Neuronal stem cell (in vitro differentiated cells): ENCODE data around the gene CYTH1.

ENCODE experiments used
- DNase-seq: peaks from one replicate; pipeline ENCODE4 v3.0.0-alpha.2; 2013; ENCODE audit warnings: low spot score
- H2AFZ ChIP-seq: one replicate; pipeline ENCODE4 v1.6.1; 2013; ENCODE audit warnings: mild to moderate bottlenecking, low read length, inconsistent platforms
- H2AK5ac ChIP-seq: 2 replicates; pipeline ENCODE4 v1.6.1; 2013; ENCODE audit warnings: low read depth, mild to moderate bottlenecking, inconsistent platforms, low read length, moderate library complexity, mixed read lengths
- H2BK120ac ChIP-seq: 2 replicates; pipeline ENCODE4 v1.6.1; 2013; ENCODE audit warnings: low read depth, mild to moderate bottlenecking, inconsistent platforms, low read length, moderate library complexity, mixed read lengths
- H2BK12ac ChIP-seq: one replicate; pipeline ENCODE4 v1.6.1; 2013; ENCODE audit warnings: low read length, inconsistent platforms
- H2BK15ac ChIP-seq: 2 replicates; pipeline ENCODE4 v1.6.1; 2013; ENCODE audit warnings: mild to moderate bottlenecking, low read length, inconsistent platforms, mixed read lengths
- H2BK5ac ChIP-seq: one replicate; pipeline ENCODE4 v1.6.1; 2013; ENCODE audit warnings: inconsistent platforms, mild to moderate bottlenecking, low read length, moderate library complexity
- H3K14ac ChIP-seq: one replicate; pipeline ENCODE4 v1.6.1; 2013; ENCODE audit warnings: low read length, inconsistent platforms
- H3K18ac ChIP-seq: 2 replicates; pipeline ENCODE4 v1.6.1; 2013; ENCODE audit warnings: low read length, inconsistent platforms
- H3K23ac ChIP-seq: 2 replicates; pipeline ENCODE4 v1.6.1; 2013; ENCODE audit warnings: low read depth, mild to moderate bottlenecking, mixed read lengths, low read length, inconsistent platforms; ENCODE audit not compliant: poor library complexity
- H3K27ac ChIP-seq: replicated peaks from 3 replicates; pipeline ENCODE4 v1.5.1; 2013; ENCODE audit warnings: low read length, inconsistent platforms
- H3K27me3 ChIP-seq, 3 experiments: 2 replicates each; pipeline ENCODE4 v1.6.1; 2013; ENCODE audit warnings: low read length in 3 of 3, mild to moderate bottlenecking in 2 of 3, inconsistent platforms in 1 of 3, low read depth in 1 of 3, mixed read lengths in 1 of 3, moderate library complexity in 1 of 3; ENCODE audit not compliant: control insufficient read depth in 3 of 3, insufficient read depth in 3 of 3
- H3K36me3 ChIP-seq, 2 donors: replicated peaks in 1 of 2; 2 replicates each; pipeline ENCODE4 v1.6.1; 2013; ENCODE audit warnings: low read length in 2 of 2; ENCODE audit not compliant: control insufficient read depth in 2 of 2, insufficient read depth in 2 of 2
- H3K4ac ChIP-seq: 2 replicates; pipeline ENCODE4 v1.6.1; 2013; ENCODE audit warnings: inconsistent platforms, mild to moderate bottlenecking, low read length, moderate library complexity
- H3K4me1 ChIP-seq, 2 donors: 1 replicate in 1 of 2; 2 replicates in 1 of 2; pipeline ENCODE4 v1.6.1; 2013; ENCODE audit warnings: low read length in 2 of 2, low read depth in 1 of 2; ENCODE audit not compliant: control insufficient read depth in 2 of 2, insufficient read depth in 1 of 2
- H3K4me2 ChIP-seq: one replicate; pipeline ENCODE4 v1.6.1; 2013; ENCODE audit warnings: mild to moderate bottlenecking, low read length, inconsistent platforms; ENCODE audit not compliant: insufficient read depth, poor library complexity, severe bottlenecking
- H3K4me3 ChIP-seq, 2 donors: 2 replicates each; pipeline ENCODE4 v1.5.1; 2013; ENCODE audit warnings: low read length in 2 of 2, mild to moderate bottlenecking in 2 of 2, inconsistent platforms in 1 of 2, moderate library complexity in 1 of 2
- H3K79me1 ChIP-seq: one replicate; pipeline ENCODE4 v1.6.1; 2013; ENCODE audit warnings: low read depth, mild to moderate bottlenecking, inconsistent platforms, low read length, moderate library complexity
- H3K9ac ChIP-seq: one replicate; pipeline ENCODE4 v1.6.1; 2013; ENCODE audit warnings: mild to moderate bottlenecking, low read depth, low read length, inconsistent platforms; ENCODE audit not compliant: poor library complexity
- H3K9me3 ChIP-seq, 2 donors: replicated peaks in 1 of 2; 2 replicates each; pipeline versions ENCODE3 to v1.6.1; 2013; ENCODE audit warnings: low read length in 2 of 2, mild to moderate bottlenecking in 2 of 2, inconsistent platforms in 1 of 2, low read depth in 1 of 2, mixed read lengths in 1 of 2, moderate library complexity in 1 of 2; ENCODE audit not compliant: control insufficient read depth in 2 of 2, insufficient read depth in 1 of 2
- H4K8ac ChIP-seq: one replicate; pipeline ENCODE4 v1.6.1; 2013; ENCODE audit warnings: low read depth, mild to moderate bottlenecking, inconsistent platforms, low read length, moderate library complexity
- H4K91ac ChIP-seq: one replicate; pipeline ENCODE4 v1.6.1; 2013; ENCODE audit warnings: low read length, low read depth, mild to moderate bottlenecking, inconsistent platforms; ENCODE audit not compliant: poor library complexity
- WGBS, 2 donors: extraction: QIAGEN DNeasy Blood & Tissue Kit; methylation state at CpG; one replicate each; pipeline ENCODE4 v1.1.7; 2013; ENCODE audit warnings: missing lambda C conversion rate in 2 of 2, mixed read lengths in 1 of 2; ENCODE audit not compliant: insufficient read length in 2 of 2, insufficient replicate concordance in 1 of 2; ENCODE audit errors: extremely low coverage in 2 of 2; 5-methylcytosine and 5-hydroxymethylcytosine counted together

The CYTH1 gene

DNA sequence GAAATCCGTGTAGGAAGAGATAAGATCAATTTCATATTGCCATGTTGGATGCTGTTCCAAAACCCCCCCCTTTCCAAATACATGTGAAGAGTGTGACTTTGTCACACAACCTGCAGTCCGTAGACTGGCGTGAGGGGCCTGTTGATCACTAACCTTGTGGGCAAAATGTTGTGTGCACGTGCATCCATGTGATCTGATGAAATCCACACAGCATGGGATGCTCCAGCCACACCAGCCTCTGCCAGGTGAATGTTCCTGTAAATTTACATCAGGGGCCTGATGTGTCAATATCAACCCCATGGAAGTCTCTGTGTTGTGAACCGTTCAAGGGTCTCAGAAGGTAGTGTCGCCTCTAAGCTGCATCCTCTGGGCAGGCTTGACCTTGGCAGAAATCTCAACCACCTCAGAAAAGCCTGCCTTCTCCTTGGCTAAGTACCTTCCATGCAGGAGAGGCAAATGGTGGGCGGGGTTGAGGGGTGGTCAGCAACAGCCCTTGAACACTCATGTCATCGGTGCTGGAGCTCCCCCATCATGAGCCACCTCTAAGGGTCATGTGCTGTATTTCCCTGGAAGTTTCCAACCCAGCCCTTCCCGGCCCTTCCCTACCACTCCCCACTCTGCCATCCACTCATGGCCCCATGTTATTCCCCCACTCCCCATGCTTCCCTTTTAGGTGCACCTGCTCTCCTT, 126.7 kb downstream of the CYTH1 start:
- Histone ChIP-seq H4K91ac (no peak overlapping the region), H3K36me3 (no peaks in the 10 kb centered on the region), H3K4me3 (no peak overlapping the region), H2AK5ac (peak overlapping the region; percentile 7), H2BK12ac (no peak overlapping the region), H3K79me1 (no peaks in the 10 kb centered on the region), H4K8ac (no peak overlapping the region), H3K23ac (no peak overlapping the region), H3K27ac (no peak overlapping the region), H2BK120ac (no peak overlapping the region), H2BK5ac (no peak overlapping the region), H2BK15ac (peak overlapping the region; percentile 64), H2AFZ (no peak overlapping the region), H3K9ac (no peak overlapping the region), H3K18ac (no peak overlapping the region), H3K4me2 (no peak overlapping the region), H3K9me3 (no peaks in the 10 kb centered on the region), H3K4ac (no peak overlapping the region), H3K4me1 (no peaks in the 10 kb centered on the region), H3K27me3 (no peaks in the 10 kb centered on the region), H3K14ac (no peak overlapping the region)
- no CpG with 5 or more reads among the region's 9 CpGs for WGBS, 2 donors
- DNase-seq = no peak

DNA sequence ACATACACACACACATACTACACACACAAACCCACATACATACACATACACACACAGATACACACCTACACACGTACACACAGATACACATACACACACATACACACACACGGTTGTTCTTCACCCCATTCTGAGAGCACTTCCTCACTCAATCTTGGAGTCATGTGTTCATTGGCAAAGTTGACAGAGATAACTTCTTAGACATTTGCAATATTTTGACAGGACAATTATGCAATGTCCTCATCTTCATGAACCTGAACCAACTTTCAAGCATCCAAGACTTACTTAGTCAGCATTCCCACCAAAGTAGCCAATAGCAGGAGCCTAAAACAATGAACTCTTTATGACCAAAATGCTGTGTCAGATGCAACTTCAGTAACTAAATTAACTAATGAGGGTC, 127.7 kb downstream of the CYTH1 start:
- Histone ChIP-seq H3K4ac (no peak overlapping the region), H3K79me1 (no peaks in the 10 kb centered on the region), H3K14ac (no peak overlapping the region), H2AFZ (no peak overlapping the region), H2AK5ac (no peak overlapping the region), H3K23ac (no peak overlapping the region), H2BK5ac (no peak overlapping the region), H3K9me3 (no peaks in the 10 kb centered on the region), H2BK15ac (no peak overlapping the region), H3K18ac (no peak overlapping the region), H3K27ac (no peak overlapping the region), H3K4me2 (no peak overlapping the region), H3K4me1 (no peaks in the 10 kb centered on the region), H2BK120ac (no peak overlapping the region), H2BK12ac (no peak overlapping the region), H3K4me3 (no peak overlapping the region), H4K91ac (no peak overlapping the region), H3K27me3 (no peaks in the 10 kb centered on the region), H4K8ac (no peak overlapping the region), H3K9ac (no peak overlapping the region), H3K36me3 (no peaks in the 10 kb centered on the region)
- 100% methylated on average over 1 of the region's 2 CpGs; no CpG with 5 or more reads in 1 of the 2 donors for WGBS, 2 donors
- no peak for DNase-seq

DNA sequence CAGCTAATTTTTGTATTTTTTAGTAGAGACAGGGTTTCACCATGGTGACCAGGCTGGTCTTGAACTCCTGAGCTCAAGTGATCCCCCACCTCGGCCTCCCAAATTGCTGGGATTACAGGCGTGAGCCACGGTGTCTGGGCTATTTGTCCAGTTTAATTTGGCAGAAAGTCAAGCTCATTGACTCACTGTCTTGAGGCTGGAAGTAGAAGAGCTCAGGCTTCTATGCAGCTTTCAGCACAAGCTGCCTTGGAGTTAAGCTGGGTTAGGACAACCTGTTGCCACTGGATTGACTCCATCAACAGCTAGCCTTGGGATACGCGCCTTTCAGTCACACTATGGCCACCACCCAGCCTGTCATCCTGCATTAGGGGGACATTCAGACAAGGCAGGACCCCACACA, 128.7 kb downstream of the CYTH1 start:
- no peaks in the 10 kb centered on the region for H3K9me3 ChIP-seq
- H3K27ac ChIP-seq = no peak overlapping the region
- no peaks in the 10 kb centered on the region for H3K79me1 ChIP-seq
- no peak overlapping the region for H2BK15ac ChIP-seq
- H4K8ac ChIP-seq = no peak overlapping the region
- no peak overlapping the region for H2AFZ ChIP-seq
- no peak overlapping the region for H3K23ac ChIP-seq
- no peak overlapping the region for H2BK12ac ChIP-seq
- no peak overlapping the region for H3K14ac ChIP-seq
- H2AK5ac ChIP-seq = no peak overlapping the region
- H3K4ac ChIP-seq = no peak overlapping the region
- no peak overlapping the region for H3K9ac ChIP-seq
- no peaks in the 10 kb centered on the region for H3K27me3 ChIP-seq
- H3K36me3 ChIP-seq = no peaks in the 10 kb centered on the region
- H2BK5ac ChIP-seq = no peak overlapping the region
- H3K4me3 ChIP-seq = no peak overlapping the region
- no CpG with 5 or more reads among the region's 5 CpGs for WGBS, 2 donors
- no peak overlapping the region for H2BK120ac ChIP-seq
- no peak overlapping the region for H3K4me2 ChIP-seq
- H3K4me1 ChIP-seq = no peaks in the 10 kb centered on the region
- DNase-seq = no peak
- no peak overlapping the region for H3K18ac ChIP-seq
- no peak overlapping the region for H4K91ac ChIP-seq

DNA sequence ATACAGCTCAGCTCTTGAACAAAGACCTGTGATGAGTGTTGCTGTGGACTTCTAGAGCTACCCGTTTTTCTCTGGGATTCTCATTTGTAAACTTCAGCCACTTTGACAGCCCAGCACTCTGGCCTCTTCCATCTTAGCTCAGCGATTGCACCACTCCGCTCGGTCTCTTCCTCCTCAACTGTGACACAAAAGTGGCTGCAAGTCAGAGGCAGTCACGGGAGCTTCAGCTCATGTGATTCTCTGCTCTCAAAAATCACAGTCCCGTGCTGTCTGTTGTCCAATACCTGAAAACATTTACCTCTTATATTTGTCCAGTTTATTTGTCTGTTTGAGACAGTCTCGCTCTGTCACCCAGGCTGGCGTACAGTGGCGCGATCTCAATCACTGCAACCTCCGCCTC, 129.2 kb downstream of the CYTH1 start:
- no peaks in the 10 kb centered on the region for H3K9me3 ChIP-seq
- no peak overlapping the region for H2BK12ac ChIP-seq
- H2AK5ac ChIP-seq = no peak overlapping the region
- peaks cover 0 to 3% (median 0%) of the 10 kb centered on the region in 3 experiments for H3K27me3 ChIP-seq
- no peak overlapping the region for H3K4me3 ChIP-seq
- no peak overlapping the region for H3K18ac ChIP-seq
- no peak overlapping the region for H3K4me2 ChIP-seq
- H2BK5ac ChIP-seq = no peak overlapping the region
- no CpG with 5 or more reads among the region's 11 CpGs for WGBS, 2 donors
- H4K8ac ChIP-seq = no peak overlapping the region
- no peak overlapping the region for H3K27ac ChIP-seq
- no peak overlapping the region for H2BK15ac ChIP-seq
- no peaks in the 10 kb centered on the region for H3K36me3 ChIP-seq
- no peaks in the 10 kb centered on the region for H3K4me1 ChIP-seq
- H4K91ac ChIP-seq = no peak overlapping the region
- H3K4ac ChIP-seq = no peak overlapping the region
- no peaks in the 10 kb centered on the region for H3K79me1 ChIP-seq
- no peak overlapping the region for H3K14ac ChIP-seq
- no peak for DNase-seq
- no peak overlapping the region for H3K23ac ChIP-seq
- H2AFZ ChIP-seq = no peak overlapping the region
- no peak overlapping the region for H3K9ac ChIP-seq
- H2BK120ac ChIP-seq = no peak overlapping the region
